HEK293T (cell line): Measurements from ENCODE around the gene LIN7C.

Experiments
- CTCF ChIA-PET: fragments of 350-600 bp; formaldehyde crosslinking; extraction: SDS; loops from one replicate; lab custom pipeline; 2021; ENCODE audit warnings: antibody characterized with exemption, inconsistent platforms; lab: Yijun Ruan, JAX
- POLR2A ChIA-PET: fragments of 350-600 bp; formaldehyde crosslinking; extraction: SDS; loops from one replicate; lab custom pipeline; 2020; ENCODE audit warnings: antibody characterized with exemption, inconsistent platforms; lab: Yijun Ruan, JAX
- DNase-seq: peaks from one replicate; pipeline ENCODE4 v3.0.0; 2012; ENCODE audit warnings: mixed read lengths; ENCODE audit errors: extremely low spot score
- ARNT ChIP-seq: fragments of 450-650 bp; IDR thresholded peaks from 2 replicates; pipeline ENCODE4 v1.6.1; 2017; ENCODE audit warnings: mild to moderate bottlenecking
- BHLHE40 ChIP-seq: fragments of 450-650 bp; IDR thresholded peaks from 2 replicates; pipeline ENCODE4 v1.6.1; 2016; ENCODE audit warnings: mild to moderate bottlenecking, moderate library complexity, borderline replicate concordance
- CTBP1 ChIP-seq: fragments of 450-650 bp; IDR thresholded peaks from 2 replicates; pipeline ENCODE4 v1.6.1; 2016; ENCODE audit warnings: borderline replicate concordance
- ELF4 ChIP-seq: fragments of 450-650 bp; IDR thresholded peaks from 2 replicates; pipeline ENCODE4 v1.6.1; 2017; ENCODE audit warnings: antibody characterized with exemption
- FOXA1 ChIP-seq: fragments of 450-650 bp; IDR thresholded peaks from 2 replicates; pipeline ENCODE4 v1.6.1; 2016; ENCODE audit warnings: mild to moderate bottlenecking
- FOXK2 ChIP-seq: fragments of 450-650 bp; IDR thresholded peaks from 2 replicates; pipeline ENCODE4 v1.6.1; 2016; ENCODE audit warnings: mild to moderate bottlenecking
- FOXM1 ChIP-seq: fragments of 450-650 bp; IDR thresholded peaks from 2 replicates; pipeline ENCODE4 v1.6.1; 2017; ENCODE audit warnings: mild to moderate bottlenecking, borderline replicate concordance
- HDGF ChIP-seq: fragments of 450-650 bp; IDR thresholded peaks from 2 replicates; pipeline ENCODE4 v1.6.1; 2017; ENCODE audit warnings: antibody characterized with exemption, borderline replicate concordance
- L3MBTL2 ChIP-seq: fragments of 450-650 bp; conservative IDR thresholded peaks from 2 replicates; pipeline ENCODE4 v1.6.1; 2016; ENCODE audit warnings: mild to moderate bottlenecking
- LEF1 ChIP-seq: fragments of 450-650 bp; IDR thresholded peaks from 2 replicates; pipeline ENCODE4 v1.6.1; 2017; ENCODE audit warnings: mild to moderate bottlenecking, borderline replicate concordance
- NFRKB ChIP-seq: fragments of 450-650 bp; IDR thresholded peaks from 2 replicates; pipeline ENCODE4 v1.6.1; 2016; ENCODE audit warnings: mild to moderate bottlenecking, moderate library complexity
- SP1 ChIP-seq: fragments of 450-650 bp; IDR thresholded peaks from 2 replicates; pipeline ENCODE4 v1.6.1; 2017
- SUZ12 ChIP-seq: fragments of 450-650 bp; IDR thresholded peaks from 2 replicates; pipeline ENCODE4 v1.6.1; 2016; ENCODE audit warnings: mild to moderate bottlenecking
- TARDBP ChIP-seq: fragments of 450-650 bp; IDR thresholded peaks from 2 replicates; pipeline ENCODE4 v1.6.1; 2016
- ZNF384 ChIP-seq: fragments of 450-650 bp; IDR thresholded peaks from 2 replicates; pipeline ENCODE4 v1.6.1; 2016
- TF ChIP-seq, protein P1 (sequence below): fragments of 450-650 bp; IDR thresholded peaks from 2 replicates; pipeline ENCODE4 v1.6.1; 2016

The LIN7C gene

DNA sequence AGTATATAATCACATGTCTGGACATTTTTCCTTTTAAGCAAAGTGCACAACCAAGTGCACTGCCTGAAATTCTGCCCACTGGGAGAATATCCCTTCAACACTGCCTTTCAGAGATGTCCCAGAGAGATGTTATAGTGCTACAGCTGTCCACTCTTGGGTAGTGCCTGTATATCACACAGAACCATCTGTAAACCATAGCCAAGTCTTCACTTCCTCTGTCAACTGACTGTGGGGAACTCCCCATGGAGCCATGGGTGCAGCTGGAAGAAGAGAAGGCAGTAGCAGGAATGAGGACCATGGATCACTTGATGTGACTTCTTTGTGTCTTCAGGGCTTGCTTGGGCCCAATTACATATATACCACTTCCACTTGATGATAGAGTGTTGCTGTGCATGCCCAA, 44.6 kb upstream of the LIN7C start:
- TF ChIP-seq TARDBP = no peak
- TF ChIP-seq, protein P1, sequence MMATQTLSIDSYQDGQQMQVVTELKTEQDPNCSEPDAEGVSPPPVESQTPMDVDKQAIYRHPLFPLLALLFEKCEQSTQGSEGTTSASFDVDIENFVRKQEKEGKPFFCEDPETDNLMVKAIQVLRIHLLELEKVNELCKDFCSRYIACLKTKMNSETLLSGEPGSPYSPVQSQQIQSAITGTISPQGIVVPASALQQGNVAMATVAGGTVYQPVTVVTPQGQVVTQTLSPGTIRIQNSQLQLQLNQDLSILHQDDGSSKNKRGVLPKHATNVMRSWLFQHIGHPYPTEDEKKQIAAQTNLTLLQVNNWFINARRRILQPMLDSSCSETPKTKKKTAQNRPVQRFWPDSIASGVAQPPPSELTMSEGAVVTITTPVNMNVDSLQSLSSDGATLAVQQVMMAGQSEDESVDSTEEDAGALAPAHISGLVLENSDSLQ = no peak
- no peak for TF ChIP-seq HDGF
- TF ChIP-seq SUZ12 = no peak
- no peak for TF ChIP-seq LEF1
- no peak for TF ChIP-seq NFRKB
- no peak for TF ChIP-seq FOXM1
- TF ChIP-seq FOXA1 = no peak
- no peak for TF ChIP-seq ELF4
- no peak for TF ChIP-seq ARNT
- no peak for TF ChIP-seq L3MBTL2
- no peak for TF ChIP-seq ZNF384
- no peak for TF ChIP-seq FOXK2
- no peak for DNase-seq
- POLR2A ChIA-PET = no interaction called here
- CTCF ChIA-PET = no interaction called here

DNA sequence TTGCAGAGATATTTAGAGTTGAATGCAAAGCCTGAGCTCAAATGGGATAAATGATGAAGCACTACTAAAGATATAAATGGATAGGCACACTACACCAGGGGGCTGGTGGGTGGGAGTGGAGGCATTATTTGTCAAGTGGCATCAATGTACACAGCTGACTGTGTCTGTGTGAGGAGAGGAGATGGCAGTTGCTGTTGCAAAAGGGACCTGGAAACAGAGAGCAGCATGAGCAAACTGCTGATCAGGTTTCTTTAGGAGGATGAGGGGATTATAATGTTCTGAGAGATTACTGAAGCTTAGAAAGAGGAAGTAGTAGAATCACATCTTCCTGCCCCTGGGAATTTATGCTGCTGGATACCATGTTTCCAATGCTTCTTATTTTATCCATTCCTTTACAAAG, 39.4 kb upstream of the LIN7C start:
- no peak for TF ChIP-seq L3MBTL2
- TF ChIP-seq SP1 = no peak
- TF ChIP-seq FOXA1 = no peak
- no peak for TF ChIP-seq CTBP1
- TF ChIP-seq BHLHE40 = no peak
- TF ChIP-seq ZNF384 = no peak
- TF ChIP-seq LEF1 = no peak
- DNase-seq = no peak
- ChIA-PET POLR2A (no interaction called here), CTCF (no interaction called here)

DNA sequence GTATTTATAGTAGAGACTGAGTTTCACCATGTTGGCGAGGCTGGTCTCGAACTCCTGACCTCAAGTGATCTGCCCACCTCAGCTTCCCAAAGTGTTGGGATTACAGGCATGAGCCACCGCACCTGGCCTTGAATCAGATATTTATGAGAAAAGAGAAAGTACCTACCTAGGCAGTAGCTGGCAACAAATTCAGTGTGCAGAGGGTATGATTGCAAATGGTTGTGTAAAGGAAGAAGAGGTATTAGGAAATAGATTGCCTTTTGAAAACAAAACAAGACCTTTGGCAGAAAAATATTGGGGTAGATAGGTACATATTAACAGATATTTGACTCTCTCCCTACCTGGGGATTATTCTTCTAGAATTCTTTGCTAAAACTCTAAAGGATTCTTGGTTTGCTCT, 38.5 kb upstream of the LIN7C start:
- TF ChIP-seq ARNT = no peak
- no peak for TF ChIP-seq SP1
- no peak for TF ChIP-seq ZNF384
- no peak for TF ChIP-seq FOXM1
- no peak for TF ChIP-seq L3MBTL2
- no peak for TF ChIP-seq LEF1
- TF ChIP-seq, protein P1 = no peak
- TF ChIP-seq TARDBP = no peak
- ChIA-PET POLR2A (no interaction called here), CTCF (no interaction called here)
- DNase-seq = no peak

DNA sequence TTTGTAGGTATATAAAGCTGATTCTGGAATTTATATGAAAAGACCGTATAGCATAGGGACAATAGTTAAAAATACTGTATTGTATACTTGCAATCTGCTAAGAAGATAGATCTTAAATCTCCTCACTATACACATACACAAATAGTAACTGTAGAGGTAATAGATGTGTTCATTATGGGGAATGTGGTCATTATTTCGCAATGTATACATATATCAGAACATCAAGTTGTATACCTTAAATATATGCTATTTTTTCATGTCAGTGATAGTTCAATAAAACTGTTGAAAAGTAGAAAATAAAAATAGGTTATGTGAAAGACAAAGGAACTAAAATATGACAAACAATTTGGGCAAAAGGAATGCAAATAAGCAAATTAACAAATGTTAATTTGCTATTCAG, 35.2 kb upstream of the LIN7C start:
- TF ChIP-seq, protein P1 = no peak
- no peak for TF ChIP-seq SUZ12
- TF ChIP-seq ELF4 = no peak
- TF ChIP-seq TARDBP = no peak
- TF ChIP-seq SP1 = no peak
- no peak for TF ChIP-seq CTBP1
- TF ChIP-seq ZNF384 = no peak
- TF ChIP-seq ARNT = no peak
- TF ChIP-seq BHLHE40 = no peak
- no peak for TF ChIP-seq NFRKB
- no peak for TF ChIP-seq LEF1
- TF ChIP-seq FOXM1 = no peak
- TF ChIP-seq HDGF = no peak
- no peak for TF ChIP-seq L3MBTL2
- TF ChIP-seq FOXK2 = no peak
- ChIA-PET CTCF (no interaction called here), POLR2A (no interaction called here)
- DNase-seq = no peak

DNA sequence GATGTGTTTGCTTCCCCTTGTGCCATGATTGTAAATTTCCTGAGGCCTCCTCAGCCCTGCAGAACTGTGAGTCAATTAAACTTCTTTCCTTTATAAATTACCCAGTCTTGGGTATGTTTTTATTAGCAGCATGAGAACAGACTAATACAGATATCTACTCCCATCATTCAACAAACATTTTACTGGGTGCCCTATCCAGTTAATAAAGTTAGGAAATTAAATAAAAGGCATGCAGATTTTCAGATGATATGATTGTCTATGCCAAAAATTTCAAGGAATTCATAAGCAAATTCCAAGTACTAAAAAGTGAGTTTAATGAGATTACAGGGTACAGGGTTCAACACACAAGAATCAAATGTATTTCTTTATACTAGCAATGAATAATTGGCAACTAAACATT, 33.5 kb upstream of the LIN7C start:
- no peak for DNase-seq
- TF ChIP-seq ZNF384 (no peak), ELF4 (no peak), BHLHE40 (no peak), TARDBP (no peak), NFRKB (no peak), FOXK2 (no peak), FOXM1 (no peak), LEF1 (no peak), L3MBTL2 (no peak), ARNT (no peak), SUZ12 (no peak), HDGF (no peak), CTBP1 (no peak), FOXA1 (no peak), SP1 (no peak)
- TF ChIP-seq, protein P1 = no peak
- ChIA-PET POLR2A (no interaction called here), CTCF (no interaction called here)

DNA sequence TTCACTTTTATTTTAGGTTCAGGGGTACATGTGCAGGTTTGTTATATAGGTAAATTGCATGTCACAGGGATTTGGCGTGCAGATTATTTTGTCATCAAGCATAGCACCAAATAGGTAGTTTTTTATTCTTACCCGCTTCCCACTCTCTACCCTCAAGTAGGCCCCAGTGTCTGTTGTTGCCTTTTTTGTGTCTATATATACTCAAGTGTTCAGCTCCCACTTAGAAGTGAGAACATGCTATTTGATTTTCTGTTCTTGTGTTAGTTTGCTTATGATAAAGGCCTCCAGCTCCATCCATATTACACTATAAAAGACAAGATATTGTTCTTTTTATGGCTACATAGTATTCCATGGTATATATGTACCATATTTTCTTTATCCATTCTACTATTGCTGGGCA, 28.5 kb upstream of the LIN7C start:
- DNase-seq = no peak
- POLR2A ChIA-PET = interaction anchor here (0.7 kb wide), 1 partner anchor 15 kb away, joined by 3 read pairs; no protein-coding TSS in a partner anchor
- TF ChIP-seq FOXA1 (no peak), L3MBTL2 (no peak), LEF1 (no peak), ARNT (no peak)
- CTCF ChIA-PET = no interaction called here
